ENCODE measurements around the gene C21orf91. TPM values are rescaled to one million over a fixed set of nuclear protein-coding genes. Genes with fewer than 3 reads are reported as not detected.

Gene C21orf91
- total and polyA plus RNA-seq, 8 donors: under 0.01 to 50.9 (median 4.4) TPM

DNA sequence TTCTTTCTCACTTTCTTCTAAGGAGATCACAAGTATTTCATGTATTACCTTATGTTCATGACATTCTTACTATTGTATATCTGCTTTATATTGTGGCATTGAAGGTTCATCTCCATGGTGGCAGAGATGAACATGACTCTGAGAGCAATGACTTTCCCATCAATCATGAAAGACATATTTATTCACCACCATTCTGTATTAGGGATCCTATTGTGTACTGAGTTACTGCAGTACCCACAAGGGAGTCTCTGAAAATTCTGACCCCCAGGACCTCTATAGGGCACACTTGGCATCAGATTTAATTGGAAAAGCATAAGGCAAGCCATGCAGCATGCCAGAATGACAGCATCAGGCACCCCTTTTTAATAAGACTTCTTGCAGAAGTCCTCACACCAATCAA is 21.9 kb upstream of the C21orf91 start:
- H3K36me3 ChIP-seq: no peaks in the 10 kb centered on the region
- no peaks in the 10 kb centered on the region for H3K9me3 ChIP-seq
- H3K27me3 ChIP-seq: no peaks in the 10 kb centered on the region
- no peak overlapping the region for H3K27ac ChIP-seq
- intact Hi-C loops (cut with DNase I; ENCODE audit: low total_unique reads): no loop called here
- TF ChIP-seq, protein P1, sequence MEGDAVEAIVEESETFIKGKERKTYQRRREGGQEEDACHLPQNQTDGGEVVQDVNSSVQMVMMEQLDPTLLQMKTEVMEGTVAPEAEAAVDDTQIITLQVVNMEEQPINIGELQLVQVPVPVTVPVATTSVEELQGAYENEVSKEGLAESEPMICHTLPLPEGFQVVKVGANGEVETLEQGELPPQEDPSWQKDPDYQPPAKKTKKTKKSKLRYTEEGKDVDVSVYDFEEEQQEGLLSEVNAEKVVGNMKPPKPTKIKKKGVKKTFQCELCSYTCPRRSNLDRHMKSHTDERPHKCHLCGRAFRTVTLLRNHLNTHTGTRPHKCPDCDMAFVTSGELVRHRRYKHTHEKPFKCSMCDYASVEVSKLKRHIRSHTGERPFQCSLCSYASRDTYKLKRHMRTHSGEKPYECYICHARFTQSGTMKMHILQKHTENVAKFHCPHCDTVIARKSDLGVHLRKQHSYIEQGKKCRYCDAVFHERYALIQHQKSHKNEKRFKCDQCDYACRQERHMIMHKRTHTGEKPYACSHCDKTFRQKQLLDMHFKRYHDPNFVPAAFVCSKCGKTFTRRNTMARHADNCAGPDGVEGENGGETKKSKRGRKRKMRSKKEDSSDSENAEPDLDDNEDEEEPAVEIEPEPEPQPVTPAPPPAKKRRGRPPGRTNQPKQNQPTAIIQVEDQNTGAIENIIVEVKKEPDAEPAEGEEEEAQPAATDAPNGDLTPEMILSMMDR (IDR thresholded peaks at IDR 0.05): no peak
- TF ChIP-seq POLR2AphosphoS5 (IDR thresholded peaks at IDR 0.05) (no peak), POLR2A (IDR thresholded peaks at IDR 0.05) (no peak), EP300 (IDR thresholded peaks at IDR 0.05) (no peak)
- H3K4me1 ChIP-seq: no peaks in the 10 kb centered on the region
- H3K4me3 ChIP-seq: no peak overlapping the region
- DNase-seq: no peak

DNA sequence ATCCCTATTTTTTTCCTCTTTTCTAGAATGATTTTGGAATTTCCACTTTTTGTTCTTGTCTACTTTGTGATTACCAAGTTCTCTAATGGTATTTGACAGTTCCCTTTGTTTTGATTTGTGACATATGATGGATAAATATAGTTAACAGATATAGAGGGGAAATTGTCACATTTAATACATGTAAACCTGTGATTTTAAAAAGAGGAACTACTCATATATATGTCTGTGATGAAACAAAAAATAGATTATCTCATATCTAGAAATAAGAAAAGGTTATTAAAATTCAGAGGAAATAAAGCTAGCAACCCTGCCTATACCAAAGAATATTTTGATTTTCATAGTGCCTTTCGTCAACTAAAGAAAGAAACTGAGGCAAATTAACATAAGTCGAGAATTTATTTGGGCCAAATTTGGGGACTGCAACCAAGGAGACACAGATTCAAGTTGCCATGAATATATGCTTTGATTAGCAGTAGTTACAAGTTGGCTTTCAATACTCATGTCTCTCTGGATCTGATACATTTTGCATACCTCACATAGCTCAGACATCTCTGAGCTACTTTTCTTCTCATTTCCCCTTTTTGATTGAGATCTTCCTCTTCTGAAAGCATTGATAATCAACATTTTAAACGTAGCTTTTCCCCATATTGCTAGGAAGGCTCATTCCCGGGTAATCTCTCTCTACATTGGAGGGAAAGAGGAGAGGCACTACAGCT is 15.6 kb upstream of the C21orf91 start:
- WGBS, 5 donors: 63 to 81% (median 77%) methylated on average over 4 of the region's 4 CpGs
- Histone ChIP-seq H3K27ac (no peak overlapping the region), H3K4me1 (no peaks in the 10 kb centered on the region), H3K9me3 (no peaks in the 10 kb centered on the region), H3K4me3 (no peak overlapping the region), H3K36me3 (no peaks in the 10 kb centered on the region), H3K27me3 (no peaks in the 10 kb centered on the region)
- DNase-seq: no peak
- intact Hi-C loops (cut with DNase I; ENCODE audit: low total_unique reads): no loop called here
- TF ChIP-seq POLR2A (IDR thresholded peaks at IDR 0.05) (no peak), EP300 (IDR thresholded peaks at IDR 0.05) (no peak), POLR2AphosphoS5 (IDR thresholded peaks at IDR 0.05) (no peak)
- TF ChIP-seq, protein P1 (IDR thresholded peaks at IDR 0.05): no peak

DNA sequence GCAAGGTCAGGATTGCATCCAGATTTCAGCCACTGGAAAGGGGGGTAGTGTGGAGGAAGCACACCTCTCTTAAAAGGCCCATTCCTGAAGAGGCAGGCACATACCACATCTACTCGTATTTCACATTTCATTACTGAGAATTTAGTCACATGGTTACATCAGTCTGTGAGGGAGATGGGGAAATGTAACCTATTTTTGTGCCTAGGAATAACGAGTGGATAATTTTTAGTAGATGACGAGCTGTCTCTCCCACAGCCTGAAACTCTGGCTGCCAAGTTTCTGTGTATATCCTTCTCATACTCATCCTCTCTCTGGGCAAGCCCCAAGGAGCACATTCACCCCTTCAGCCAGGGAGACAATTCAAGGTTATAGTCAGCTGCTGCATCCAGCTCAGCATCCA is 10.3 kb upstream of the C21orf91 start:
- Histone ChIP-seq H3K9me3 (no peaks in the 10 kb centered on the region), H3K4me3 (no peak overlapping the region), H3K4me1 (no peaks in the 10 kb centered on the region), H3K27ac (no peak overlapping the region), H3K36me3 (no peaks in the 10 kb centered on the region), H3K27me3 (no peaks in the 10 kb centered on the region)
- intact Hi-C loops (cut with DNase I; ENCODE audit: low total_unique reads): loop anchor here (10.0 kb wide), 1 partner anchor 85 kb away; no protein-coding TSS in a partner anchor
- WGBS, 5 donors: 70 to 83% (median 77%) methylated on average over 3 of the region's 3 CpGs
- no peak for DNase-seq
- TF ChIP-seq, protein P1 (IDR thresholded peaks at IDR 0.05): no peak
- TF ChIP-seq EP300 (IDR thresholded peaks at IDR 0.05) (no peak), POLR2A (IDR thresholded peaks at IDR 0.05) (no peak), POLR2AphosphoS5 (IDR thresholded peaks at IDR 0.05) (no peak)

DNA sequence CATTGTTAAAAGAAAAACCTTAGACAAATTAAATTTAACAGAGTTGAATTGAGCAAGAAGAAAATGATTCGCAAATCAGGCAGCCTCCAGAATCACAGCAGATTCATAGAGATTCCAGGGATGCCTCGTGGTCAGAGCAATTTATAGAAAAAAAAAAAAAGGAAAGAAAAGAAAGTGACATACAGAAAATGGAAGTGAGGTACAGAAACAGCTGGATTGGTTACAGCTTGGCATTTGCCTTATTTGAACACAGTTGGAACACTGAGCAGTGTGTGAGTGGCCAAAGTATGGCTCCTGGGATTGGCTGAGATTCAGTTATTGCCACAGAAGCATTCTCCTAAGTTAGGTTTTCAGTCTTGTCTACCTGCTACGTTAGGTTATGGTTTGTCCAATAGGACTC is 9.1 kb upstream of the C21orf91 start:
- TF ChIP-seq POLR2AphosphoS5 (IDR thresholded peaks at IDR 0.05) (no peak), POLR2A (IDR thresholded peaks at IDR 0.05) (no peak), EP300 (IDR thresholded peaks at IDR 0.05) (no peak)
- TF ChIP-seq, protein P1 (IDR thresholded peaks at IDR 0.05): no peak
- H3K27ac ChIP-seq: no peak overlapping the region
- DNase-seq: no peak
- 47 to 71% (median 57%) methylated on average over 3 of the region's 3 CpGs for WGBS, 5 donors
- no peaks in the 10 kb centered on the region for H3K36me3 ChIP-seq
- H3K27me3 ChIP-seq: no peaks in the 10 kb centered on the region
- H3K9me3 ChIP-seq: no peaks in the 10 kb centered on the region
- H3K4me3 ChIP-seq: no peak overlapping the region
- intact Hi-C loops (cut with DNase I; ENCODE audit: low total_unique reads): loop anchor here (10.0 kb wide), 1 partner anchor 83 kb away; no protein-coding TSS in a partner anchor
- no peaks in the 10 kb centered on the region for H3K4me1 ChIP-seq
